ENCODE results near the gene CPNE9.

Gene CPNE9, protein sequence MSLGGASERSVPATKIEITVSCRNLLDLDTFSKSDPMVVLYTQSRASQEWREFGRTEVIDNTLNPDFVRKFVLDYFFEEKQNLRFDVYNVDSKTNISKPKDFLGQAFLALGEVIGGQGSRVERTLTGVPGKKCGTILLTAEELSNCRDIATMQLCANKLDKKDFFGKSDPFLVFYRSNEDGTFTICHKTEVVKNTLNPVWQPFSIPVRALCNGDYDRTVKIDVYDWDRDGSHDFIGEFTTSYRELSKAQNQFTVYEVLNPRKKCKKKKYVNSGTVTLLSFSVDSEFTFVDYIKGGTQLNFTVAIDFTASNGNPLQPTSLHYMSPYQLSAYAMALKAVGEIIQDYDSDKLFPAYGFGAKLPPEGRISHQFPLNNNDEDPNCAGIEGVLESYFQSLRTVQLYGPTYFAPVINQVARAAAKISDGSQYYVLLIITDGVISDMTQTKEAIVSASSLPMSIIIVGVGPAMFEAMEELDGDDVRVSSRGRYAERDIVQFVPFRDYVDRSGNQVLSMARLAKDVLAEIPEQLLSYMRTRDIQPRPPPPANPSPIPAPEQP

GRCh38 chr3:9703736-9704346, at the start of gene CPNE9:
Gene CPNE9, plus strand, starts transcription at chr3:9703833. Its CDS starts 164 bp downstream, at chr3:9703997.
- DNase-seq, result no peak

GRCh38 chr3:9659849-9660248, 43.8 kb upstream of the CPNE9 start:
- DNase-seq, result no peak

DNA sequence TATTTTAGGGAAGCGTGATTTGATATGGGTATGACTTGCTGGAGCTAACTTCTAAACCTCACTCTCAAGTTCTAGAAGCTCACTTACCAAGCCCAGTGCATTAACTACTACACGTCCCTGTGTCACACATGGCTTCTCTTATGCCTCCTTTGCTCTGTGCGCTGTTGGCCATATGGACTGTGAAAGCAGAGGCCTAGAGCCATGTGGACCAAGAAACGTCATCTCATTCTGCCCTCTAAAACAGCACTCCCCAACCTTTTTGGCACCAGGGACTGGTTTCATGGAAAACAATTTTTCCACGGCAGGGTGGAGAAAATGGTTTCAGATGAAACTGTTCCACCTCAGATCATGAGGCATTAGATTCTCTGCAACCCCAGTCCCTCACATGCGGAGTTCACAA, 42.7 kb upstream of the CPNE9 start:
- no peak for DNase-seq

GRCh38 chr3:9664119-9664751, 39.4 kb upstream of the CPNE9 start:
- no peak for DNase-seq

GRCh38 chr3:9666704-9667445, 36.8 kb upstream of the CPNE9 start:
- no peak for DNase-seq

GRCh38 chr3:9669277-9669676, 34.4 kb upstream of the CPNE9 start:
- DNase-seq, result no peak

- DNase-seq, result no peak
Observed at GRCh38 chr3:9669720-9670432, 33.8 kb upstream of the CPNE9 start.

DNA sequence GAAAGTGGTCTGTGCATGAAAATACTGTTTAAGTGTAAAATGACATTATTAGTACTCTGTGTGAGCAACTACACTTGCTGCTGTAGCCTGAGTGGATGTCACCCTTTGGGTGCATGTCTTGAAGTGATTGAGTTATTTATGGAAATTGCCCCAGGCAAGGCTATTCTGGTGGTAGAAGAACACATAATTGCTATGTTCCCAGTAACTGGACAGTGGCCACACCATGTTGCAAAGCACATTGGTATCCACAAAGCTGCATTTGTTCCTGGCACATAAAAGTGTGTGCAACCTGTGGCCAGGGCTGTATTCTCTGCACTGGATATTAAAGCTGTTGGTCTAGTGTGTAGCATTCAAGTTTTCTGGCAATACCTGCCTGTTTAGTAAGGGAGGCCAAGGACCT, 30.6 kb upstream of the CPNE9 start:
- DNase-seq, result no peak

DNA sequence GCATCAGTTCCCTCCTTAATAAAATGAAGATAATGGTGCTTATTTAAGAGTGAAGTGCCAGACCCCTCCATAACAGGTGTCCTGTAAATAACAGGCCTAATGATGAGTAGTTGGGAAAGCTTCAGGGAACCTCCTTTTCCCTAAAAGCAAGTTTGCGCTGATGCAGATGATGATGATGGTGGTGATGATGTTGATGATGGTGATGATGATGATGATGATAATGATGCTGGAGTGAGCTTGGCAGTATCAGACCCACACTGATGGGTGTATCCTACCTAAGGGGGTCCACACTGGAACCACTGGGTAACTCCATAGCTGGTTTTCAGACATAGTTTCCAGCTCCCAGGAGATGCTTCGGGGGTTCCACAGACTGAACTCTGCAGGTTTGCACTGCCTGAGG, 29.9 kb upstream of the CPNE9 start:
- no peak for DNase-seq

- no peak for DNase-seq
Observed at GRCh38 chr3:9675736-9676290, 27.8 kb upstream of the CPNE9 start.

DNA sequence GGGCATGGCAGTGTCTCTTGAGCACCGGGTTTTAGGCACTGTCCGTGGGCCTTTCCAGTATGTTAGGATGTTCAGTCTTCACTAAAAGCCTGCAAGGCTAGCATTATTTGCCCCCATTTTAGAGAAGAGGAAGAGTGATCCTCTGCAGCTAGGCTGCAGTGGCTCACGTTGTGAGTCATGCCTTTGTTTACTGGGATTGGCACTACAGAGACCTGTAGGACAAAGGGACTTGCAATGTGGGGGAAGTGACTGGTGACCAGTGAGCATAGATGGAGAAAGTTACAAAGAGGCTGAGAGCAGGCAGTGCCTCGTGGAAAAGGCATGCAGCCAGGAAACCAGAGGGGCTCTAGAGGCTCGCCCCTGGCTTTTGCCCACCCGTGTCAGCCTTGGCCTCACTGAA, 26.8 kb upstream of the CPNE9 start:
- no peak for DNase-seq

DNA sequence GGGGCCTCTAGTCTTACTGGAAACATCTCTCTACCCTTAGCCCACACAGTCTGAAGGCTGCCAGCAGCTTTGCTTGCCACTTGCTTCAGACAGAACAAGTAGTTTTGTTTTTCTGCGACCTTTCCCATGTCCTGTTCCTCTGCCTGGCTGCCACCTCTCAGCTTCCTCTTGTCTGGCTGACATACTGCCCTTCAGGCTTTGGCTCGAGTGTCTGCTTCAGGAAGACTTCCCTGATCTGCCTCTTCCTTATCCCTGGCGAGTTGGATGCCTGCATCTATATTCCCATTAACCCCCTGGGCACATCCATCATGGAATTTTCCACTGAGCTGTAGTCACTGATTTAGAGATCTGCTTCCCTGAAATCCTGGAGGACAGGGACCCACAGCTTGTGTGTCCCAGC, 25.1 kb upstream of the CPNE9 start:
- no peak for DNase-seq

GRCh38 chr3:9679476-9680080, 24.1 kb upstream of the CPNE9 start:
- no peak for DNase-seq

- DNase-seq, result no peak
Observed at GRCh38 chr3:9681011-9681722, 22.5 kb upstream of the CPNE9 start.

GRCh38 chr3:9681723-9682081, 21.9 kb upstream of the CPNE9 start:
- no peak for DNase-seq

DNA sequence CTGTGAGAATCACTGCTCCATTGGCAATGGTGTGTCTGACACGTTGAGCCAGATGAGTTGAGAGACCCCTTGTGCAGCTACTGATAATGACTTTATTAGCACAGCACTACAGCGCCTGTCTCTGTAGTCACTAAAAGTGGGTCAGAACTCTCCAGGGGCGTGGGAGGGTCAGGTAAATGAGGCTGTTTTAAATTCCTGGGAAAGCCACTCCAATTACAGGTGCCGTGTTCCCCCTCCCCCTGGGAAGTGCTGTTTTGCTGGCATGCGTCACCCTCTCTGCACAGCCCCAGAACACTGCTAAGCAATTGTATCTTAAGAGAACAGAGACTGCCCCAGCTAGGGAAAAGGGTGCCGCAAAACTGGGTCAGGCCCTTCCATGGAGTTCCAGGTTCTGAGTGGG, 21.5 kb upstream of the CPNE9 start:
- no peak for DNase-seq

- no peak for DNase-seq
Observed at GRCh38 chr3:9683426-9683825, 20.2 kb upstream of the CPNE9 start.

DNA sequence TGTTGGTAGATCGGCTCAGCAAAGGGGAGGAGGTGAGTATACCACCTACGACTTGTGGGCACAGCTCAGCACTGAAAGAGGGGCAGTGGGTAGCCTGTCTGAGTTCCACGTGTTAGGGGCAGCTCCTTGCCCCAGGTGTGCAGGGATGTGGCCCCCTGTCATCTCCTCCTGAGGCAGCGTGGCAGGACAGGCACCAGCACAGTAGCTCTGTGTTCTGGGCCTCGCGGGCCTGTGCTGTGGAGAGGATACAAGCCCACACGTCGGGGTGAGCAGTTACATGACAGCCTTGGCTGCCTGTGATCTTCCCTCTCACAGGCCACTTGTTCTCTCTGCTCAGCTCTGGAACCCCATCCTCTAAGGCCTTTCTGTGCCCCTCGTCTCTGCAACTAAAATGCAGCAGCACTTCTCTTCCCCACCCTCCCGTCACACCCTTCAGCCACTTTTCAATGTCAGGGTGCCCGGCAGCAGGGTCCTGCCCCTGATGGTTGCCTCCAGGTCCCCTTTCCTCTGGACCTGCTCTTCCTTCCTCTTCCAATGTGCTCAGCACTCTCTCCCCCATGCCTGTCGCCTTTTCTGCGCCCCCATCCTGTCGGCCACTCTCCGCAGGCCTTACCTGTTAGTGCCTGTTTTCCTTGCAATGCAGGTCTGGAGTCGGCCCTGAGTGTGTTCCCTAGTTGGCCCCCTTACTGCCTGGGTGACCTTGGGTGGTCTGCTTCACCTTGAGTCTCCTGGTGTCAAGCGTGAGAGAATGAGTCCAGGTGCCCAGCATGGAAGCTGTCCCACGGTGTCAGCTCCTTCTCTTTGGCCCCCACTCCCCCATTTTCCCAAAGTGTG, 18.2 kb upstream of the CPNE9 start:
- DNase-seq, result no peak

GRCh38 chr3:9686050-9686550, 17.5 kb upstream of the CPNE9 start:
- no peak for DNase-seq

DNA sequence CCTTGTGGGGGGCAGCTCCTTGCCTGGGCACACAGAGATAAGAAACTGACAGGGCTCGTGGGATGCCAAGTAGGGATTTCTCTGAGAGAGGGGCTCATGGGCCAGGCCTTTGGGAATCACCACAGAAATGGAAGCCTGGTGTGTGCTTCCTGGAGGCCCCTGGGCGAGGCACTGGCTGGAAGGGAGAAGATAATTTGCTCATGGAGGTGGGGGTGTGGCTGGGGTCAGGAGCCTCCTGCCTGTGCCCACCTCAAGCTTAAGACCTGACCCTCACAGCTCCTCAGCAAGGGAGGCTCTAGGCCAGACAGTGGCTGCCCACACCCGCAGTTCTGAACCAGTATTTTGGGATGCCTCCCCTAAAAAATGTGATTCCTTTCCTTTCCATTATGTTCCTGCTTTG, 16.9 kb upstream of the CPNE9 start:
- DNase-seq, result no peak
